ENCODE data around the gene SLC10A4. TPM values are rescaled to one million over a fixed set of nuclear protein-coding genes. Genes with fewer than 3 reads are reported as not detected.

SLC10A4 gene
- total RNA-seq, 1 donor from 2014 or later = 0.21 TPM

DNA sequence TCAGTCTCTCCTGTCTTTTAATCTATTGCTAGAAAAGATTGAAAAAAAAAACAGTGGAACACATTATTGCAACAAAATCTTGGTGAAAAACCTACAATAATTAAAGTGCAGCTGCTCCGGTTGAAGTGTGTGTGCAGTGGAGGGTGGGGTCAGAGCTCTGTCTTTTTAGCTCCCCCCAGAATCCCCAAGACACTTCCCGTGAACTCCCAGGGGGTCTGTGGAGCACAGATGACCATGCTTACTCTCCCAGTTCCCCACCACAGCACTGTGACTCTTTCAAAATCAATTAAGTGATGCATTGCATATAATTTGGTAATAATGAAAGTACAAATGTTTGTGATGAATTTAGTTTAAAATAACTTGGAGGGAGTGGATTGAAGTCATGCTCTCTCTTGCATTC lies 15.7 kb upstream of the SLC10A4 start:
- no peaks in the 10 kb centered on the region for H3K9me3 ChIP-seq
- H3K36me3 ChIP-seq = no peaks in the 10 kb centered on the region
- no peak for DNase-seq (ENCODE audit: low spot score in 2 of 2)
- TF ChIP-seq, protein P1, sequence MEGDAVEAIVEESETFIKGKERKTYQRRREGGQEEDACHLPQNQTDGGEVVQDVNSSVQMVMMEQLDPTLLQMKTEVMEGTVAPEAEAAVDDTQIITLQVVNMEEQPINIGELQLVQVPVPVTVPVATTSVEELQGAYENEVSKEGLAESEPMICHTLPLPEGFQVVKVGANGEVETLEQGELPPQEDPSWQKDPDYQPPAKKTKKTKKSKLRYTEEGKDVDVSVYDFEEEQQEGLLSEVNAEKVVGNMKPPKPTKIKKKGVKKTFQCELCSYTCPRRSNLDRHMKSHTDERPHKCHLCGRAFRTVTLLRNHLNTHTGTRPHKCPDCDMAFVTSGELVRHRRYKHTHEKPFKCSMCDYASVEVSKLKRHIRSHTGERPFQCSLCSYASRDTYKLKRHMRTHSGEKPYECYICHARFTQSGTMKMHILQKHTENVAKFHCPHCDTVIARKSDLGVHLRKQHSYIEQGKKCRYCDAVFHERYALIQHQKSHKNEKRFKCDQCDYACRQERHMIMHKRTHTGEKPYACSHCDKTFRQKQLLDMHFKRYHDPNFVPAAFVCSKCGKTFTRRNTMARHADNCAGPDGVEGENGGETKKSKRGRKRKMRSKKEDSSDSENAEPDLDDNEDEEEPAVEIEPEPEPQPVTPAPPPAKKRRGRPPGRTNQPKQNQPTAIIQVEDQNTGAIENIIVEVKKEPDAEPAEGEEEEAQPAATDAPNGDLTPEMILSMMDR (IDR thresholded peaks at IDR 0.05) = no peak
- no peaks in the 10 kb centered on the region for H3K27me3 ChIP-seq
- H3K27ac ChIP-seq = no peak overlapping the region
- H3K4me3 ChIP-seq = no peak overlapping the region
- H3K4me1 ChIP-seq = no peaks in the 10 kb centered on the region
- intact Hi-C loops (cut with DNase I) = no loop called here

DNA sequence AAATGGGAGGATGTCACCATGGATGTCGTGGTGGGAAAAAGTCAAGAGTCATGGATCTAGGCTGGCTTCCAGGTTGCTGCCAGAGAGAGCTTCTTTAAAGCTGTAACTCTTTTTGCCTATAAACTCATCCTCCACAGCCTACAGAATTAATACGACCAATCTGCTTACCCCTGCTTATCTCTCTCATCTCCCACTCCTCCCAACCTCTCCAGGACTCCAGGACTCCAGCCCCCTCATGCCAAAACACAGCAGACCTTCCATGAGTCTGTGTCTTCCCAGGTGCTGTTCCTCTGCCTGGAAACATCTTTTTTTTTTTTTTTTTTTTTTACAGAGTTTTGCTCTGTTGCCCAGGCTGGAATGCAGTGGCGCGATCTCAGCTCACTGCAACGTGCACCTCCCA lies 15.3 kb upstream of the SLC10A4 start:
- no peaks in the 10 kb centered on the region for H3K4me1 ChIP-seq
- no peak overlapping the region for H3K4me3 ChIP-seq
- no peak for DNase-seq (ENCODE audit: low spot score in 2 of 2)
- H3K27ac ChIP-seq = no peak overlapping the region
- TF ChIP-seq, protein P1 (IDR thresholded peaks at IDR 0.05) = no peak
- intact Hi-C loops (cut with DNase I) = no loop called here
- H3K9me3 ChIP-seq = no peaks in the 10 kb centered on the region
- H3K27me3 ChIP-seq = no peaks in the 10 kb centered on the region
- no peaks in the 10 kb centered on the region for H3K36me3 ChIP-seq

DNA sequence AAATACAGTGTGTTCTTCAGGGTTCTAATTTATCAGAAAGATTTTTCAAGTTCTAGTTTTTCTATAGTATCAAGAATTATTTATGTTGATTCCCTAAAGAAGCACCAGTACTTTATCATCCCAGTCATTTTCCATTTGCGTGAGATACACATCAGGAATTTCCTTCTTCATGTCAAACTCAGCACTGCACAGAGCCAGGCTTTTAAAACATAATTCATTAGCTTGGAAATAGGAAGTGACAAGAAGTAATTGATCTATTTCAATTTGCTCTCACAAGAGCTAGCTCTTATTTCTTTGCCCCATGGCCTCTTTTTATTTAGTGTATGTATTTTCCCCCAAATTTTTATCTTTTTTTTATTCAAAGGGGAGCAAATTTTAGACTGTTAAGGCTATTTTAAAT lies 13.0 kb upstream of the SLC10A4 start:
- no peaks in the 10 kb centered on the region for H3K9me3 ChIP-seq
- H3K27ac ChIP-seq = no peak overlapping the region
- intact Hi-C loops (cut with DNase I) = no loop called here
- no peaks in the 10 kb centered on the region for H3K36me3 ChIP-seq
- H3K4me1 ChIP-seq = no peaks in the 10 kb centered on the region
- no peak overlapping the region for H3K4me3 ChIP-seq
- DNase-seq (ENCODE audit: low spot score in 2 of 2) = no peak
- no peaks in the 10 kb centered on the region for H3K27me3 ChIP-seq
- TF ChIP-seq, protein P1 (IDR thresholded peaks at IDR 0.05) = no peak

DNA sequence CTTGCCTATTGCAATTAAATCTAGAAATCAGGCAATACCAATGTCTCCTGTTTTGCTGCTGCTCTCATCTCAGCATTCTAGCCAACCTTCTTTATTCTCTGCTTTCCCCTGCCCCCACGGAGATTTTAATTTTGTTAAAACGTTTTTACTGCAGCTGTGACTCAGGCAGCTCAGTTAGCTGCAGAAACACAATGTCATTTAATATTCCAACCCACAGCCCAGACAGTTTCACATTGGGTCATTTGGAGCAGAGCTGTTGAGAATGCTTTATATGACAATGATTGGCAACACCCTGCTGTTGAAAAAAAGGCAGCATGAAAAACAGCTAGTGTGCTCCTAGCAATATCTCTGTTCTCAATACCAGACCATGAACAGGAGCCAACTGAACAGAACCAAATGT lies 12.6 kb upstream of the SLC10A4 start:
- intact Hi-C loops (cut with DNase I) = no loop called here
- Histone ChIP-seq H3K4me1 (no peaks in the 10 kb centered on the region), H3K27ac (no peak overlapping the region), H3K36me3 (no peaks in the 10 kb centered on the region), H3K4me3 (no peak overlapping the region), H3K9me3 (no peaks in the 10 kb centered on the region), H3K27me3 (no peaks in the 10 kb centered on the region)
- TF ChIP-seq, protein P1 (IDR thresholded peaks at IDR 0.05) = no peak
- DNase-seq (ENCODE audit: low spot score in 2 of 2) = no peak

DNA sequence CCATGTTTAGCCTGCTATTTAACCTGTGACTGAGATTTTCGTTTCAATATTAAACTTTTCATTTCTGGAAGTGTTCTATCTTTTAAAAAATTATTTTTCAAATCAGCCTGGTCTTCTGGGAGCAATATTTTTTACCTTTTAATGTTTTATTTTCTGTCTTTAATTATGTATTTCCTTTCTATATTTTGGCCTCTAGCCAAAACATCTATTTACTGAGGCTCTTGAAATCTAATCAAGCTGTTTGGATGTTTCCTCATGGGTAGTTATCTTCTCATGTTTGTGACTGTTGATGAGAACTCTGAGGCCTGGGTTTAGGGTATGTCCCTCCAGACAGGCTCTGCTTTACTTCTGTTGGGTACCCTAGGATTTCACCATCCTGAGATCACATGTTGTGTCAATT lies 10.3 kb upstream of the SLC10A4 start:
- Histone ChIP-seq H3K27me3 (no peaks in the 10 kb centered on the region), H3K36me3 (no peaks in the 10 kb centered on the region), H3K4me1 (peaks cover 0 to 3% of the 10 kb centered on the region in 2 donors), H3K4me3 (no peak overlapping the region), H3K27ac (no peak overlapping the region), H3K9me3 (no peaks in the 10 kb centered on the region)
- intact Hi-C loops (cut with DNase I) = no loop called here
- TF ChIP-seq, protein P1 (IDR thresholded peaks at IDR 0.05) = no peak
- DNase-seq (ENCODE audit: low spot score in 2 of 2) = no peak

DNA sequence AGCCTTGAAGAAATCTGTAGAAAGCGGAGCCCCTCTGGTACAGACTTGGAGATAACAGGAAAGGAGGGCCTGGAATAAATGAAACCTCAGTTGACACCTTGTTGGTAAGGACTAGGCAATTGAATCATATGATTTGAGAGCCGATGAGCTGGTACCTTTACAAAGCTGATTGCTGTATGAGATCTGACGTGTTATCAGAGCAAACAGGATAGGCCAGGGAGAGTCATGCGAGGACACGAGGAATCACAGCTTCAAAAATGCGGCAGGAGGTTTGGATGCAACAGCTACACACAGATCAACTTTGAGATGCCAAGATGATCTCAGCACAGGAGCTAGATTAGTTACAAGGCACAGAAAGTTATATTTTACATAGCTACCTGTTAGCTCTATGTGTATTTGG lies 7.4 kb upstream of the SLC10A4 start:
- H3K4me1 ChIP-seq = peaks cover 3 to 7% of the 10 kb centered on the region in 2 donors
- intact Hi-C loops (cut with DNase I) = no loop called here

More for the DNA sequence above, 7.4 kb upstream of the SLC10A4 start:
- Histone ChIP-seq H3K36me3 (no peaks in the 10 kb centered on the region), H3K9me3 (no peaks in the 10 kb centered on the region), H3K27me3 (no peaks in the 10 kb centered on the region), H3K4me3 (no peak overlapping the region), H3K27ac (no peak overlapping the region)
- TF ChIP-seq, protein P1 (IDR thresholded peaks at IDR 0.05) = no peak
- no peak for DNase-seq (ENCODE audit: low spot score in 2 of 2)
